Prostate gland (tissue), 2 donors: Measurements from ENCODE around the gene CCS. TPM values are rescaled to one million over a fixed set of nuclear protein-coding genes. Genes with fewer than 3 reads are reported as not detected.
A peak's percentile ranks its signal among the peaks of the same experiment; 100 is the strongest.

Experiments used
- DNase-seq: peaks from one replicate; pipeline ENCODE4 v3.0.0-alpha.2; 2019; ENCODE audit warnings: low spot score
- H3K27ac ChIP-seq, 2 donors: fragments of 200-600 bp; sonication (generic); 2 replicates each; pipeline ENCODE4 v1.5.1; 2017 to 2019
- H3K27me3 ChIP-seq: fragments of 200-600 bp; sonication (generic); replicated peaks from 2 replicates; pipeline ENCODE4 v1.5.1; 2019; ENCODE audit not compliant: insufficient read depth
- H3K36me3 ChIP-seq, 2 donors: fragments of 200-600 bp; sonication (generic); 1 replicate in 1 of 2; 2 replicates in 1 of 2; pipeline versions ENCODE4 v1.5.1 to v1.8.1; 2017 to 2019
- H3K4me1 ChIP-seq: fragments of 200-600 bp; sonication (generic); replicated peaks from 2 replicates; pipeline ENCODE4 v1.5.1; 2019
- H3K4me3 ChIP-seq, 2 donors: fragments of 200-600 bp; sonication (generic); 2 replicates each; pipeline ENCODE4 v1.5.1; 2017 to 2019
- H3K9me3 ChIP-seq: fragments of 200-600 bp; sonication (generic); 2 replicates; pipeline ENCODE4 v1.5.1; 2017
- CTCF ChIP-seq, 4 experiments: fragments of 200-600 bp in 2 of 4; fragments of 450-650 bp in 2 of 4; sonication (generic) in 2 of 4; IDR thresholded peaks; 1 replicate in 3 of 4; 2 replicates in 1 of 4; pipeline ENCODE4 v1.5.1; 2016 to 2019; ENCODE audit warnings: antibody characterized with exemption in 4 of 4, mild to moderate bottlenecking in 2 of 4, moderate library complexity in 2 of 4
- POLR2A ChIP-seq: fragments of 450-650 bp; IDR thresholded peaks from one replicate; pipeline ENCODE4 v1.6.1; 2016; ENCODE audit warnings: antibody characterized with exemption, mild to moderate bottlenecking
- POLR2AphosphoS5 ChIP-seq: sonication (generic); formaldehyde crosslinking; IDR thresholded peaks from one replicate; pipeline ENCODE4 v1.6.1; 2017; ENCODE audit warnings: antibody characterized with exemption
- WGBS: methylation state at CpG from one replicate; pipeline ENCODE4 v1.1.5; 2018; 5-methylcytosine and 5-hydroxymethylcytosine counted together
- intact Hi-C: fragments of 100-400 bp; cut with DNase I; formaldehyde crosslinking; loops from one replicate; pipeline ENCODE4 v1.14.2; 2022
- total RNA-seq, 2 donors: library from RNA; depleted of rRNA; stranded (reverse); fragments of >200 nt; gene quantifications; one replicate each; pipeline ENCODE4 v1.1.0, GENCODE V29; 2016

The CCS gene
- total RNA-seq, 2 donors from 2014 or later, result 31.0 to 63.8 TPM

- peak; percentile 84 for DNase-seq
- 11% methylated on average over 8 of the region's 8 CpGs for WGBS
- no peak overlapping the region for H3K4me3 ChIP-seq
- no peaks in the 10 kb centered on the region for H3K27me3 ChIP-seq
- peak; percentile 77 for TF ChIP-seq POLR2AphosphoS5
- TF ChIP-seq CTCF (IDR thresholded peaks at IDR 0.05), result no peak
- intact Hi-C loops, result no loop called here
- H3K36me3 ChIP-seq, result no peaks in the 10 kb centered on the region
- H3K9me3 ChIP-seq, result no peaks in the 10 kb centered on the region
- no peaks in the 10 kb centered on the region for H3K4me1 ChIP-seq
- H3K27ac ChIP-seq, result peak overlapping the region; percentile 51 to 64
Observed at GRCh38 chr11:66607126-66607834, 14.3 kb downstream of the CCS start.

DNA sequence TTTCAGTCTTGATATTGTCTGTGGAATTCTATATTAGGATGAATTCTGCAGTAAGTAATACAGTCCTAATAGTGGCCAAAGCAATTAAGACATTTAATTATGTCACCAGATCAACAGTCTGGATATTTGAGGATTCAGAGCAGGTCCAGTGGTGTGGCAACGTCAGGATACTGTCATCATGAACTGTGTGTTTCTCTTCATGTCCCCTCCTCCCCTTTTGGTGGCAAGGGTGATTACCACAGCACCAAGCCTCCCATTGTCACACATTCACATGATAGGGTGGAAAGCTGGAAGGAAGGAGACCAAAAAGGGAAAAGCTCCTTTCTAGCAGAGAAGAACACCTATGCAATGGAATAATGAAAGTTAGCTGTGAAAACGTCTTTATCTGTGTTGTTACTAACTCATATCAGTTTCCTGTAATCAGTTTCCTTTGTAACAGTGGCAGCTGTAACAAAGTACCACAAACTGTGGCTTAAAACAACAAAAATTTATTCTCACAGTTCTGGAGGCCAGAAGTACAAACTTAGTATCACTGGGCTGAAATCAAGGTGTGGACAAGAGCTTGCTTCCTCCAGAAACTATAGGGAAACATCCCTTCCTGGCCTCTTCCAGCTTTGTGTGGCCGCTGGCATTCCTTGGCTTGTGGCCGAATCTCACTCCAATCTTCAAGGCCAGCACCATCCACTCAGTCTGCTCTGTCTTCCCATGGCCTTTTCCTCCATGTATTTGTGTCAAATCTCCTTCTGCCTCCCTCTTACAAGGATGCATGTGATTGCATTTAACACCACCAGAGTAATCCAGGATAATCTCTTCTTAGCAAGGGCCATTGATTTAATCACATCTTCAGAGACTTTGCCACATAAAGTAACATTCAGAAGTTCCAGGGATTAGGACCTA, 17.0 kb downstream of the CCS start:
- Histone ChIP-seq H3K9me3 (no peaks in the 10 kb centered on the region), H3K4me1 (no peaks in the 10 kb centered on the region), H3K27me3 (no peaks in the 10 kb centered on the region), H3K36me3 (no peaks in the 10 kb centered on the region), H3K27ac (no peak overlapping the region), H3K4me3 (no peak overlapping the region)
- 78% methylated on average over 4 of the region's 4 CpGs for WGBS
- TF ChIP-seq POLR2A (no peak), POLR2AphosphoS5 (no peak), CTCF (IDR thresholded peaks at IDR 0.05) (no peak)
- intact Hi-C loops, result no loop called here
- no peak for DNase-seq

DNA sequence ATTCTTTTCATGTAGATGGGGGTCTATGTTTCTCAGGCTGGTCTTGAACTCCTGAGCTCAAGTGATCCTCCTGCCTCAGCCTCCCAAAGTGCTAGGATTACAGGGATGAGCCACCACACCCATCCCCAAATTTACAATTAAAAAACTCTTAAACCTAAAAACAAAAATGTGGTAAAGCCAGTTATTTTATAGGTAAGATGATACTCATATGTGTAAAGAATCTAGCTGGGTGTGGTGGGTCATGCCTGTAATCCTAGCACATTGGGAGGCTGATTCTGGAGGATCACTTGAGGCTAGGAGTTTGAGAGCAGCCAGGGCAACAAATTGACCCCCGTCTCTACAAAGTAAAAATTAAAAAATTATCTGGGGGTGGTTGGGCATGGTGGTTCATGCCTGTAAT, 19.5 kb downstream of the CCS start:
- H3K9me3 ChIP-seq, result no peaks in the 10 kb centered on the region
- no peaks in the 10 kb centered on the region for H3K27me3 ChIP-seq
- H3K4me1 ChIP-seq, result no peaks in the 10 kb centered on the region
- H3K36me3 ChIP-seq, result no peaks in the 10 kb centered on the region
- 83% methylated on average over 1 of the region's 1 CpG for WGBS
- no peak overlapping the region for H3K27ac ChIP-seq
- TF ChIP-seq POLR2A, result no peak
- no peak for TF ChIP-seq POLR2AphosphoS5
- no peak for TF ChIP-seq CTCF (IDR thresholded peaks at IDR 0.05)
- DNase-seq, result no peak
- intact Hi-C loops, result no loop called here
- H3K4me3 ChIP-seq, result no peak overlapping the region

- Histone ChIP-seq H3K4me1 (no peaks in the 10 kb centered on the region), H3K9me3 (no peaks in the 10 kb centered on the region), H3K4me3 (no peak overlapping the region), H3K27me3 (no peaks in the 10 kb centered on the region), H3K36me3 (no peaks in the 10 kb centered on the region), H3K27ac (no peak overlapping the region)
- intact Hi-C loops, result no loop called here
- TF ChIP-seq POLR2A (no peak), CTCF (IDR thresholded peaks at IDR 0.05) (no peak), POLR2AphosphoS5 (no peak)
- 97% methylated on average over 13 of the region's 13 CpGs for WGBS
- DNase-seq, result no peak
Observed at GRCh38 chr11:66614073-66614472, 21.1 kb downstream of the CCS start.
